BJ (cell line): ENCODE results near the gene HNRNPA2B1. TPM values are rescaled to one million over a fixed set of nuclear protein-coding genes. Genes with fewer than 3 reads are reported as not detected.
A peak's percentile ranks its signal among the peaks of the same experiment; 100 is the strongest.
"Not testable (repeated sequence)": the region's sequence is repeated elsewhere in the genome, so short reads cannot be mapped to it uniquely, and the experiment has no call there.

ENCODE experiments used
- CTCF ChIA-PET: fragments of 350-600 bp; formaldehyde crosslinking; extraction: SDS; loops from one replicate; lab custom pipeline; 2021; ENCODE audit warnings: antibody characterized with exemption, inconsistent platforms; lab: Yijun Ruan, JAX
- POLR2A ChIA-PET: fragments of 300-600 bp; sonication (Branson Sonifier 250); formaldehyde crosslinking; extraction: SDS; loops from one replicate; lab custom pipeline; 2021; ENCODE audit warnings: antibody characterized with exemption; lab: Charles Lee
- DNase-seq: peaks from one replicate; pipeline ENCODE4 v3.0.0-alpha.2; 2011; ENCODE audit warnings: low read depth
- H3K27me3 ChIP-seq: 2 replicates; pipeline ENCODE4 v1.6.0; 2011; ENCODE audit warnings: low read length; ENCODE audit not compliant: control insufficient read depth, insufficient read depth
- H3K36me3 ChIP-seq: 2 replicates; pipeline ENCODE4 v1.5.1; 2011; ENCODE audit warnings: low read length; ENCODE audit not compliant: control insufficient read depth, insufficient read depth
- H3K4me3 ChIP-seq: 2 replicates; pipeline ENCODE4 v1.5.1; 2011; ENCODE audit warnings: low read depth, mild to moderate bottlenecking, control low read depth, low read length
- polyA plus RNA-seq: library from polyadenylated mRNA; depleted of rRNA; stranded (reverse); fragments of >200 nt; gene quantifications from 2 replicates; pipeline ENCODE4 v1.2.3, GENCODE V29; 2011
- TF ChIP-seq, protein P1 (sequence below): IDR thresholded peaks from 2 replicates; pipeline ENCODE4 v1.5.1; 2011; ENCODE audit warnings: low read depth, mild to moderate bottlenecking, control low read depth, inconsistent platforms, low read length, moderate library complexity; ENCODE audit not compliant: insufficient read depth

Gene HNRNPA2B1
- polyA plus RNA-seq, 1 experiment = 139 TPM

DNA sequence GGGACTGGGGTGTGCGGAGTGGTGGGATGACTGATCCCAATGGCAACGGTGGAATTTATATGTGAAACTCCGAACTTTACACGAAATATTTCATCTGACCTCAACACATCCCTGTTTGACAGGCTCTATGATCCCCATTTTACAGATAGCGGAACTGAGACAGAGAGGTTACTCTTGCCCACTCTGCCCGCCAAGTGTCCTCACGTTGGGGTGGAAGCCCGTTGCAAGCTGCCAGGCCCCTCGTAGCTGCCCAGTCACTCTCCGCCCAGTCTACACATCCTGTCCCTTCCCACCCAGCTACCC, 48.9 kb downstream of the HNRNPA2B1 start:
- Histone ChIP-seq H3K27me3 (no peaks in the 10 kb centered on the region), H3K4me3 (peak overlapping the region; percentile 56), H3K36me3 (no peaks in the 10 kb centered on the region)
- DNase-seq = no peak
- CTCF ChIA-PET = interaction anchor here (1.2 to 1.6 kb wide), 3 partner anchors 47 to 61 kb away, joined by 3 to 6 read pairs (median 4); no protein-coding TSS in a partner anchor
- POLR2A ChIA-PET = interaction anchor here (1.0 kb wide), 1 partner anchor 47 kb away, joined by 4 read pairs; no protein-coding TSS in a partner anchor
- TF ChIP-seq, protein P1, sequence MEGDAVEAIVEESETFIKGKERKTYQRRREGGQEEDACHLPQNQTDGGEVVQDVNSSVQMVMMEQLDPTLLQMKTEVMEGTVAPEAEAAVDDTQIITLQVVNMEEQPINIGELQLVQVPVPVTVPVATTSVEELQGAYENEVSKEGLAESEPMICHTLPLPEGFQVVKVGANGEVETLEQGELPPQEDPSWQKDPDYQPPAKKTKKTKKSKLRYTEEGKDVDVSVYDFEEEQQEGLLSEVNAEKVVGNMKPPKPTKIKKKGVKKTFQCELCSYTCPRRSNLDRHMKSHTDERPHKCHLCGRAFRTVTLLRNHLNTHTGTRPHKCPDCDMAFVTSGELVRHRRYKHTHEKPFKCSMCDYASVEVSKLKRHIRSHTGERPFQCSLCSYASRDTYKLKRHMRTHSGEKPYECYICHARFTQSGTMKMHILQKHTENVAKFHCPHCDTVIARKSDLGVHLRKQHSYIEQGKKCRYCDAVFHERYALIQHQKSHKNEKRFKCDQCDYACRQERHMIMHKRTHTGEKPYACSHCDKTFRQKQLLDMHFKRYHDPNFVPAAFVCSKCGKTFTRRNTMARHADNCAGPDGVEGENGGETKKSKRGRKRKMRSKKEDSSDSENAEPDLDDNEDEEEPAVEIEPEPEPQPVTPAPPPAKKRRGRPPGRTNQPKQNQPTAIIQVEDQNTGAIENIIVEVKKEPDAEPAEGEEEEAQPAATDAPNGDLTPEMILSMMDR = no peak

DNA sequence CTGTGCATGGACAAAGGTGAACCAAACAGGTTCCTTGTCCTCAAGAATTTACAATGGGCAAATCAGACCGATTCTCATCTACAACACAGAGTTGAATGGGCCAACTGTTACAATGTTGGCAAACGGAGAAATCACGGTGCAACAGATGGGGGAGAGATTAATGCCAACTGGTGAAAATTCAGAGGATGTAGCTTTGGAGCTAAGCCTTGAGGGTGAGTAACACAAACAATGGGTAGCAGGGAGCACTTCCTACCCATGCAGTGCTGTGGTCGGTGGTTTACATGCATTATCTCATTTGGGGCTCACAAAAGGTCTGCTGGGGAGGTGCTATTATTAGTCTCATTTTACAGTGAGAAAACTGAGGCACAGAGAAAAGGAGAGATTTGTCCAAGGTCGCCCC, 49.5 kb downstream of the HNRNPA2B1 start:
- TF ChIP-seq, protein P1 = no peak
- no peak overlapping the region for H3K4me3 ChIP-seq
- ChIA-PET CTCF (interaction anchor here (1.6 kb wide), 1 partner anchor 48 kb away, joined by 4 read pairs; no protein-coding TSS in a partner anchor), POLR2A (no interaction called here)
- DNase-seq = no peak
- H3K27me3 ChIP-seq = no peaks in the 10 kb centered on the region
- H3K36me3 ChIP-seq = no peaks in the 10 kb centered on the region

DNA sequence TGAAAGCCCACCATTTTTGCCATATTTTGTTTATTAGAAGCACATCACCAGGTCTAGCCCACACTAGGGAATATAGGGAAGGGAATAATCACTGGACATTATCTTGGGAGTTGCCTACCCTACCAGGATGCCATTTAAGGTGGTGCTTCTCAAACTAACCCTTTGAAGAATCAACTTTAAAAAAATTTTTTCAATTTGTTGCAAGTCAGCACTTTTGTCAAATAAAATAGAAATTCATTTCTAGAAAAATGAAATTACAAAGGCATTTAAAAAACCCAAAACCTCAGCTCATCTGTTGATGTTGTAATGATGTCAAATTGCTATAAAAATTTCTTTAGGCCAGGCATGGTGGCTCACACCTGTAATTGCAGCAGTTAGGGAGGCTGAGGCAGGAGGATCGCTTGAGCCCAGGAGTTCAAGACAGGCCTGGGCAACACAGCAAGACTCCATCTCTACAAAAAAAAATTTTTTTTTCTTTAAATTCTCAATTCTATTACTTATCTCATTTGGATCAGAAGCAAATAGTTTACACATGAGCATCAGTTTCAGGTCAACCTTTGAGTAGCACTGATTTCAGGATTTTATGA, 51.1 kb downstream of the HNRNPA2B1 start:
- no peak for DNase-seq
- ChIA-PET POLR2A (no interaction called here), CTCF (no interaction called here)
- H3K27me3 ChIP-seq = no peaks in the 10 kb centered on the region
- TF ChIP-seq, protein P1 = no peak
- H3K4me3 ChIP-seq = no peak overlapping the region
- H3K36me3 ChIP-seq = no peaks in the 10 kb centered on the region

DNA sequence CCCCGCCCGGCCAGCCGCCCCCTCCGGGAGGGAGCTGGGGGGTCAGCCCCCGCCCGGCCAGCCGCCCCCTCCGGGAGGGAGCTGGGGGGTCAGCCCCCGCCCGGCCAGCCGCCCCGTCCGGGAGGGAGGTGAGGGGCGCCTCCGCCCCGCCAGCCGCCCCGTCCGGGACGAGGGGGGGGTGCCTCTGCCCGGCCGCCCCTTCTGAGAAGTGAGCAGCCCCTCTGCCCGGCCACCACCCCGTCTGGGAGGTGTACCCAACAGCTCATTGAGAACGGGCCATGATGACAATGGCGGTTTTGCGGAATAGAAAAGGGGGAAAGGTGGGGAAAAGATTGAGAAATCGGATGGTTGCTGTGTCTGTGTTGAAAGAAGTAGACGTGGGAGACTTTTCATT, 52.2 kb downstream of the HNRNPA2B1 start:
- H3K27me3 ChIP-seq, CTCF ChIA-PET, DNase-seq, POLR2A ChIA-PET, H3K36me3 ChIP-seq, H3K4me3 ChIP-seq: not testable (repeated sequence)

DNA sequence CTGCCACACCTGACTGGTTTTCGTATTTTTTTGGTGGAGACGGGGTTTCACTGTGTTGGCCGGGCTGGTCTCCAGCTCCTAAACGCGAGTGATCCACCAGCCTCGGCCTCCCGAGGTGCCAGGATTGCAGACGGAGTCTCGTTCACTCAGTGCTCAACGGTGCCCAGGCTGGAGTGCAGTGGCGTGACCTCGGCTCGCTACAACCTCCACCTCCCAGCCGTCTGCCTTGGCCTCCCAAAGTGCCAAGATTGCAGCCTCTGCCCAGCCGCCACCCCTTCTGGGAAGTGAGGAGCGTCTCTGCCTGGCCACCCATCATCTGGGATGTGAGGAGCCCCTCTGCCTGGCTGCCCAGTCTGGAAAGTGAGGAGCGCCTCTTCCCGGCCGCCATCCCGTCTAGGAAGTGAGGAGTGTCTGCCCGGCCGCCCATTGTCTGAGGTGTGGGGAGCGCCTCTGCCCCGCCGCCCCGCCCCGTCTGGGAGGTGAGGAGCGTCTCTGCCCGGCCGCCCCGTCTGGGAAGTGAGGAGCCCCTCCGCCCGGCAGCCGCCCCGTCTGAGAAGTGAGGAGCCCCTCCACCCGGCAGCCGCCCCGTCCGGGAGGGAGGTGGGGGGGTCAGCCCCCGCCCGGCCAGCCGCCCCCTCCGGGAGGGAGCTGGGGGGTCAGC, 52.8 kb downstream of the HNRNPA2B1 start:
- H3K36me3 ChIP-seq, DNase-seq, H3K27me3 ChIP-seq, H3K4me3 ChIP-seq, CTCF ChIA-PET: not testable (repeated sequence)
- POLR2A ChIA-PET = interaction anchor here (0.5 kb wide), 1 partner anchor 33 kb away, joined by 7 read pairs; no protein-coding TSS in a partner anchor

DNA sequence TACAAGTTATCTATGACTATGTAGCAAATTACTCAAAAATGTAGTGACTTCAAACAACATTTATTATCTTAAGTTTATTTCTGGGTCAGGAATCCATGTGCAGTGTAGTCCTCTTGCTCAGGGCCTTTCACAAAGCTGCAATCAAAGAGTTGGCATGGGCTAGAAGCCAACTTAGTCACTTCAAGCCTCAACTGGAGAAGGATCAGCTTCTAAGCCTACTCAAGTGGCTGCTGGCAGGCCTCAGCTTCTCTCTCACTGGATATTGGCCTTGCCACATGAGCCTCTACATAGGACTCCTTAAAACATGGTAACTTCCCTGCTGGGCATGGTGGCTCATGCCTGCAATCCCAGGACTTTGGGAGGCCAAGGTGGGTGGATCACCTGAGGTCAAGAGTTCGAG, 53.5 kb downstream of the HNRNPA2B1 start:
- Histone ChIP-seq H3K36me3 (no peaks in the 10 kb centered on the region), H3K4me3 (no peak overlapping the region), H3K27me3 (peaks cover 3% of the 10 kb centered on the region; the same call in 1 of the 2 replicates)
- CTCF ChIA-PET = interaction anchor here (1.0 kb wide), 1 partner anchor 15 kb away, joined by 3 read pairs; no protein-coding TSS in a partner anchor
- DNase-seq = no peak
- POLR2A ChIA-PET = interaction anchor here (0.5 kb wide), 1 partner anchor 33 kb away, joined by 7 read pairs; no protein-coding TSS in a partner anchor
- TF ChIP-seq, protein P1 = no peak
